K562 (cell line): ENCODE data around the gene TRDN. TPM values are rescaled to one million over a fixed set of nuclear protein-coding genes. Genes with fewer than 3 reads are reported as not detected.
A peak's percentile ranks its signal among the peaks of the same experiment; 100 is the strongest.

Experiments used
- CBFA2T3 ChIP-seq: fragments of 450-650 bp; IDR thresholded peaks from 2 replicates; pipeline ENCODE4 v1.6.1; 2017
- CCNT2 ChIP-seq: IDR thresholded peaks from 2 replicates; pipeline ENCODE4 v1.6.1; 2011; ENCODE audit warnings: borderline replicate concordance, low read depth, mild to moderate bottlenecking, moderate library complexity, mixed read lengths, low read length; ENCODE audit not compliant: insufficient read length; ENCODE audit errors: extremely low read depth
- FOXK2 ChIP-seq, 2 experiments: fragments of 450-650 bp; IDR thresholded peaks in 1 of 2; conservative IDR thresholded peaks in 1 of 2; 2 replicates each; pipeline ENCODE4 v1.6.1; 2016; ENCODE audit warnings: low read depth in 2 of 2, mild to moderate bottlenecking in 1 of 2
- KDM1A ChIP-seq, 2 experiments: fragments of 450-650 bp; IDR thresholded peaks; 2 replicates each; pipeline ENCODE4 v1.6.1; 2016; ENCODE audit warnings: mild to moderate bottlenecking in 2 of 2
- NCOR1 ChIP-seq: fragments of 450-650 bp; IDR thresholded peaks from 2 replicates; pipeline ENCODE4 v1.6.1; 2016; ENCODE audit warnings: mild to moderate bottlenecking, moderate library complexity
- NFIC ChIP-seq: fragments of 450-650 bp; IDR thresholded peaks from 2 replicates; pipeline ENCODE4 v1.6.1; 2017; ENCODE audit warnings: mild to moderate bottlenecking, inconsistent platforms
- NR2C1 ChIP-seq, 2 experiments: fragments of 450-650 bp; IDR thresholded peaks; 2 replicates each; pipeline ENCODE4 v1.6.1; 2017; ENCODE audit warnings: mild to moderate bottlenecking in 2 of 2, antibody characterized with exemption in 1 of 2, inconsistent platforms in 1 of 2, missing compliant biosample characterization in 1 of 2, missing genetic modification characterization in 1 of 2
- SMARCA4 ChIP-seq: fragments of 450-650 bp; IDR thresholded peaks from 2 replicates; pipeline ENCODE4 v1.6.1; 2016
- SMARCE1 ChIP-seq: fragments of 450-650 bp; IDR thresholded peaks from 2 replicates; pipeline ENCODE4 v1.7.1; 2016; ENCODE audit warnings: mild to moderate bottlenecking
- SOX6 ChIP-seq: fragments of 450-650 bp; IDR thresholded peaks from 2 replicates; pipeline ENCODE4 v1.6.1; 2014; ENCODE audit warnings: mild to moderate bottlenecking
- TEAD4 ChIP-seq, 2 experiments: sonication (generic) in 1 of 2; formaldehyde crosslinking in 1 of 2; IDR thresholded peaks; 2 replicates each; pipeline versions ENCODE4 v1.6.1 to v1.8.0; 2012 to 2022; ENCODE audit warnings: borderline replicate concordance in 1 of 2, inconsistent platforms in 1 of 2, low read length in 1 of 2, mild to moderate bottlenecking in 1 of 2, missing genetic modification reagents in 1 of 2
- polyA plus RNA-seq, 8 experiments: library from polyadenylated mRNA; depleted of rRNA in 4 of 8; stranded (reverse) in 5 of 8; unstranded in 3 of 8; fragments of >200 nt; fragmentation: Nextera tagmentation in 2 of 8; fragmentation: Illumina TruSeq in 1 of 8; extraction: Ambion mirVana in 2 of 8; extraction: Trizol in 1 of 8; gene quantifications; 2 replicates each; pipeline versions ENCODE4 v1.2.1 to v1.2.3, GENCODE V29; 2011 to 2014; ENCODE audit warnings: inconsistent platforms in 1 of 8, missing spikeins in 1 of 8
- total RNA-seq, 7 experiments: library from RNA; depleted of rRNA in 6 of 7; stranded (reverse); fragments of >200 nt in 6 of 7; fragmentation: Illumina TruSeq in 2 of 7; extraction: Trizol in 2 of 7; gene quantifications; 2 replicates each; pipeline versions ENCODE4 v1.2.1 to v1.2.3, GENCODE V29; 2011 to 2021; ENCODE audit warnings: low replicate concordance in 1 of 7
- TF ChIP-seq, protein P1 (sequence below), 2 experiments: fragments of 250-450 bp in 1 of 2; fragments of 450-650 bp in 1 of 2; sonication (Bioruptor Pico) in 1 of 2; IDR thresholded peaks; 2 replicates each; pipeline versions ENCODE4 v1.6.1 to v1.8.0; 2016 to 2021; ENCODE audit warnings: mild to moderate bottlenecking in 2 of 2, moderate library complexity in 2 of 2, missing compliant biosample characterization in 1 of 2, missing genetic modification characterization in 1 of 2

TRDN gene
- total and polyA plus RNA-seq, 9 of the 15 experiments (the other 6 are each of a cell fraction or from before 2014, with no cell fraction given): 0.05 to 0.50 (median 0.16) TPM

- peak; percentile 43 to 47; a peak in 3 of 4 replicates for TF ChIP-seq KDM1A (IDR thresholded peaks at IDR 0.05)
- TF ChIP-seq CCNT2: peak; percentile 38
- TF ChIP-seq FOXK2 (conservative IDR thresholded peaks at IDR 0.05 in 1 of 2, IDR thresholded peaks at IDR 0.05 in 1 of 2; ENCODE audit: low read depth in 2 of 2): peak; percentile 53 to 54; a peak in 2 of 4 replicates
- TF ChIP-seq SMARCE1: peak; percentile 54; the same call in 1 of the 2 replicates
- TF ChIP-seq CBFA2T3: peak; percentile 88
- peak; percentile 59; the same call in 1 of the 2 replicates for TF ChIP-seq TEAD4 (IDR thresholded peaks at IDR 0.05; ENCODE audit: low read length)
- TF ChIP-seq TEAD4 (CRISPR knock-in tag; IDR thresholded peaks at IDR 0.05; ENCODE audit: borderline replicate concordance): no peak
- TF ChIP-seq, protein P1, sequence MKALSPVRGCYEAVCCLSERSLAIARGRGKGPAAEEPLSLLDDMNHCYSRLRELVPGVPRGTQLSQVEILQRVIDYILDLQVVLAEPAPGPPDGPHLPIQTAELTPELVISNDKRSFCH (CRISPR knock-in tag; IDR thresholded peaks at IDR 0.05): no peak
- TF ChIP-seq, protein P1 (tag; IDR thresholded peaks at IDR 0.05): peak; percentile 53
- TF ChIP-seq NR2C1 (IDR thresholded peaks at IDR 0.05): no peak
- TF ChIP-seq NR2C1 (tag; IDR thresholded peaks at IDR 0.05): no peak
- peak; percentile 95 for TF ChIP-seq SOX6
- TF ChIP-seq NFIC: peak; percentile 37
- TF ChIP-seq SMARCA4: peak; percentile 64; the same call in 1 of the 2 replicates
- peak; percentile 44; the same call in 1 of the 2 replicates for TF ChIP-seq NCOR1
Observed at GRCh38 chr6:123352279-123352678, 284.5 kb downstream of the TRDN start (continued).
